GM10266 (cell line): ENCODE data around the gene AKIRIN1.
A peak's percentile ranks its signal among the peaks of the same experiment; 100 is the strongest.
"Not testable (repeated sequence)": the region's sequence is repeated elsewhere in the genome, so short reads cannot be mapped to it uniquely, and the experiment has no call there.

Source experiments
- DNase-seq: peaks from one replicate; pipeline ENCODE4 v3.0.0; 2012; ENCODE audit errors: extremely low spot score
- TF ChIP-seq, protein P1 (sequence below): IDR thresholded peaks from 2 replicates; pipeline ENCODE4 v1.5.1; 2012; ENCODE audit warnings: mild to moderate bottlenecking, low read depth; ENCODE audit not compliant: control insufficient read depth, insufficient read depth; ENCODE audit errors: missing control alignments

AKIRIN1 gene

DNA sequence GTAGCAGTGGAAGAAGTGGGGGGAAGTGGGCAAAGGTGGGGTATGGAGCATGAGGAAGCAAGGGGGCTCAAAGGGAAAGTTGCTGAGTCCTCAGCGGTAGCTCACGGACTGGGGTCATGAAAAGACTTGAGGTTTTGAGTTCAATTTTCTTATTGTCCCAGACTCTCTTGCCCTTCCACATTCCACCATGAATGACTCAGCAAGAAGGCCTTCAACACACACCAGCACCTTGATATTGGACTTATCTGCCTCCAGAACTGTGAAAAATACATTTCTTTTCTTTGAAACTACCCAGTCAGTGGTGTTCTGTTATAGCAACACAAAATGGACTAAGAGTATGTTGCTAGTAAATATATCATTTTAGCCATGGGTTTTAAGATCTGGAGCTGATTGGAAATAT is 32.1 kb upstream of the AKIRIN1 start:
- no peak for DNase-seq
- TF ChIP-seq, protein P1, sequence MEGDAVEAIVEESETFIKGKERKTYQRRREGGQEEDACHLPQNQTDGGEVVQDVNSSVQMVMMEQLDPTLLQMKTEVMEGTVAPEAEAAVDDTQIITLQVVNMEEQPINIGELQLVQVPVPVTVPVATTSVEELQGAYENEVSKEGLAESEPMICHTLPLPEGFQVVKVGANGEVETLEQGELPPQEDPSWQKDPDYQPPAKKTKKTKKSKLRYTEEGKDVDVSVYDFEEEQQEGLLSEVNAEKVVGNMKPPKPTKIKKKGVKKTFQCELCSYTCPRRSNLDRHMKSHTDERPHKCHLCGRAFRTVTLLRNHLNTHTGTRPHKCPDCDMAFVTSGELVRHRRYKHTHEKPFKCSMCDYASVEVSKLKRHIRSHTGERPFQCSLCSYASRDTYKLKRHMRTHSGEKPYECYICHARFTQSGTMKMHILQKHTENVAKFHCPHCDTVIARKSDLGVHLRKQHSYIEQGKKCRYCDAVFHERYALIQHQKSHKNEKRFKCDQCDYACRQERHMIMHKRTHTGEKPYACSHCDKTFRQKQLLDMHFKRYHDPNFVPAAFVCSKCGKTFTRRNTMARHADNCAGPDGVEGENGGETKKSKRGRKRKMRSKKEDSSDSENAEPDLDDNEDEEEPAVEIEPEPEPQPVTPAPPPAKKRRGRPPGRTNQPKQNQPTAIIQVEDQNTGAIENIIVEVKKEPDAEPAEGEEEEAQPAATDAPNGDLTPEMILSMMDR: no peak

DNA sequence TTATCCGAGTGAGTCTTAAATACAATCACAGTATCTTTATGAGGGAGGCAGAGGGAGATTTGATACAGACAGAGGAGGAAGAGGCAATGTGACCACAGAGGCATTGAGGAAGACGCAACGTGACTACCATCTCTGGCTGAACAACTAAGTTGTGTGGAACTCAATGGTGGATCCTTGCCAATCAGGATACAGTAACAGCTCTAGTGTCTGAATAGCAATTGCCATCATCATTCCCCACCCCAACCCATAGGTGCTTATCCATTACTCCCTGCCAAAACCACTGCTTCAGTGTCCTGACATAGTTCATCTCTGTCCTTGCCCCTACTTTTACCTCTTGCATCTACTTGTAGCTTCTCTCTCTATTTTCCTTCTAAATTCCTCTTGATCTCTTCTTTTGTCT is 29.0 kb upstream of the AKIRIN1 start:
- no peak for DNase-seq
- TF ChIP-seq, protein P1: no peak

- no peak for DNase-seq
- TF ChIP-seq, protein P1: no peak
Measured at GRCh38 chr1:38962560-38962959, 28.5 kb upstream of the AKIRIN1 start.

- DNase-seq: no peak
- TF ChIP-seq, protein P1: peak; percentile 41
Measured at GRCh38 chr1:38964140-38964548, 26.9 kb upstream of the AKIRIN1 start.

DNA sequence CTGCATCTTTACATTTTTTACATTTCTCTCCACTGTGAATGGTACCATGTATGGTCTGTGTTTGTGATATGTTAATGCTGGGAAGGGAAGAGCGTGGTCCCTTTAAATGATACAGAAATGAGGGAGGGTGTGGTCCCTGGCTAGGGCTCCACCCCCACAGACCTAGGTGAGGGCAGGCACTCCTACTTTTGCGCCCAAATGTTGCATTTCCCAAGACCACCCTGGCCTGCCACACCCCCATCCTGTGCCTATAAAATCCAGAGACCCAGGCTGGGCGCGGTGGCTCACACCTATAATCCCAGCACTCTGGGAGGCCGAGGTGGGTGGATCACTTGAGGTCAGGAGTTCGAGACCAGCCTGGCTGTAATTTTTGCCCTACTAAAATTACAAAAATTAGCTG is 17.9 kb upstream of the AKIRIN1 start:
- DNase-seq: not testable (repeated sequence)

DNA sequence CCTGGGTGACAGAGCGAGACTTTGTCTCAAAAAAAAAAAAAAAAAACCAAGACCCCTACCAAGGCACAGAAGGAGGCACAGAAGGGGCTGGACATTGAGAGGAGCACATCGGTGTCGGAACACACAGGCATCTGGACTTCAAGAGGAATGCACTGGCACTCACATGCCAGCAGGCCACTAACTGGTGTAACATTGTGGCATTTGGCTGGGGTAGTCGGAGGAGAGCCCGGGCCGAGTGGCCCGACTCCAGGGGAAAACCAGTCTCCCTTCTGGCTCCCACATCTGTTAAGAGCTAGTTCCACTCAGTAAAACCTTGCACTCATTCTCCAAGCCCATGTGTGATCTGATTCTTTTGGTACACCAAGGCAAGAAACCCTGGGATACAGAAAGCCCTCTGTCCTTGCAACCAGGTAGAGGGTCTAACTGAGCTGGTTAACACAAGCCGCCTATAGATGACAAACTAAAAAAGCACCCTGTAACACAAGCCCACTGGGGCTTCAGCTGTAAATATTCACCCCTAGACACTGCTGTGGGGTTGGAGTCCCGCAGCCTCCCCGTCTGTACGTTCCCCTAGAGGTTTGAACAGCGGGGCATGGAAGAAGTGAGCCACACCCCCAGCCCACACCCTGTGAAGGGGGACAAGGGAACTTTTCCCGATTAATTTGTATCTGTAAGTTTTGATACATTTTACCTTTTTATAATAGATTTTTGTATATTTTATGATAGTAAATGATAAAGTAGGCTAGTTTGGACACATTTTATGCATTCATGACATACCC is 17.2 kb upstream of the AKIRIN1 start:
- DNase-seq: no peak
- TF ChIP-seq, protein P1: no peak

DNA sequence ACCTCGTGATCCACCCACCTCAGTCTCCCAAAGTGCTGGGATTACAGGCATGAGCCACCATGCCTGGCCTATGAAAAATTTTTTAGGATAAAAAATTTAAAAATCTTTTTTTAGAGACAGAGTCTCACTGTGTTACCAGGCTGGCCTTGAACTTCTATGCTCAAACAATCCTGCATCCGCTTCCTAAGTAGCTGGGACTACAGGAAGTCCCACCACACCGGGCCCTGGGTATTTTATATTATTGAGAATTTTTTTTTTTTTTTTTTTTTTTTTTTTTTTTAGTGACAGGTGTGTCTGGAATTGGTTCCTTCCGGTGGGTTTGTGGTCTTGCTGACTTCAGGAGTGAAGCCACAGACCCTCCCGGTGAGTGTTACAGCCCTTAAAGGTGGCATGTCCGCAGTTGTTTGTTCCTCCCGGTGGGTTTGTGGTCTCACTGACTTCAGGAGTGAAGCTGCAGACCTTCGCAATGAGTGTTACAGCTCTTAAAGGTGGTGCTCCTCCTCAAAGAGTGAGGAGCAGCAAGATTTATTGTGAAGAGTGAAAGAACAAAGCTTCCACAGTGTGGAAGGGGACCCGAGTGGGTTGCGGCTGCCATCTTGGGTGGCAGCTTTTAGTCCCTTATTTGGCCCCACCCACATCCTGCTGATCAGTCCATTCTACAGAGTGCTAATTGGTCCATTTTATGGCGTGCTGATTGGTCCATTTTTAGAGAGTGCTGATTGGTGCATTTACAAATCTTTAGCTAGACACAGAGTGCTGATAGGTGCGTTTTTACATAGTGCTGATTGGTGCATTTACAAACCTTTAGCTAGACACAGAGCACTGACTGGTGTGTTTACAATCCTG is 13.5 kb upstream of the AKIRIN1 start:
- DNase-seq: not testable (repeated sequence)

- not testable (repeated sequence) for DNase-seq
Measured at GRCh38 chr1:38978245-38978542, 12.9 kb upstream of the AKIRIN1 start.

- not testable (repeated sequence) for DNase-seq
Measured at GRCh38 chr1:38979380-38979779, 11.7 kb upstream of the AKIRIN1 start.
